ENCODE results near the gene MYO16.

DNA sequence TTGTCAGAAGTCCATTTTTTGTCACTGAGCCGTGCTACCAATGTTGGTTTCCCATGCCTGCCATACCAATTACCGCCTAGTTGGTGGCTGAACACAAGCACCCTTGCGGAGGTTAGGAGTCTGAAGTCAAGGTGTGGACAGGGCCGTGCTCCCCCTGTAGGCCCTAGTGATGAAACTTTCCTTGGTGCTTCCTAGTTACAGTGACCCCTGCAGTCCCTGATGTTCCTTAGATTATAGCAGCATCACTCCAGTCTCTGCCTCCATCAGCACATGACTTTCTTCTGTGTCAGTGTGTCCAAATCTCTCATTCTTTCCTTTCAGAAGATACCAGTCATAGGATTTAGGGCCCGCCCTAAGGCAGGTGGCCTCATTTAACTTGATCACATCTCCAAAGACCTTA, 99.0 kb downstream of the MYO16 start:
- TF ChIP-seq CTCF (conservative IDR thresholded peaks at IDR 0.05; ENCODE audit: low read depth, low read length) (0 out of 2 replicates have a peak, but pooled peaks have one; percentile 14), EZH2 (IDR thresholded peaks at IDR 0.05; ENCODE audit: borderline replicate concordance, low read depth, low read length, poor library complexity, severe bottlenecking) (no peak)
